Inferior parietal cortex (tissue), 1 donor: ENCODE measurements around the gene TMEM141.
A peak's percentile ranks its signal among the peaks of the same experiment; 100 is the strongest.
"Not testable (repeated sequence)": the region's sequence is repeated elsewhere in the genome, so short reads cannot be mapped to it uniquely, and the experiment has no call there.

Source experiments
- DNase-seq: peaks from one replicate; pipeline ENCODE4 v3.0.0-alpha.2; 2016; ENCODE audit errors: extremely low spot score

The TMEM141 gene

DNA sequence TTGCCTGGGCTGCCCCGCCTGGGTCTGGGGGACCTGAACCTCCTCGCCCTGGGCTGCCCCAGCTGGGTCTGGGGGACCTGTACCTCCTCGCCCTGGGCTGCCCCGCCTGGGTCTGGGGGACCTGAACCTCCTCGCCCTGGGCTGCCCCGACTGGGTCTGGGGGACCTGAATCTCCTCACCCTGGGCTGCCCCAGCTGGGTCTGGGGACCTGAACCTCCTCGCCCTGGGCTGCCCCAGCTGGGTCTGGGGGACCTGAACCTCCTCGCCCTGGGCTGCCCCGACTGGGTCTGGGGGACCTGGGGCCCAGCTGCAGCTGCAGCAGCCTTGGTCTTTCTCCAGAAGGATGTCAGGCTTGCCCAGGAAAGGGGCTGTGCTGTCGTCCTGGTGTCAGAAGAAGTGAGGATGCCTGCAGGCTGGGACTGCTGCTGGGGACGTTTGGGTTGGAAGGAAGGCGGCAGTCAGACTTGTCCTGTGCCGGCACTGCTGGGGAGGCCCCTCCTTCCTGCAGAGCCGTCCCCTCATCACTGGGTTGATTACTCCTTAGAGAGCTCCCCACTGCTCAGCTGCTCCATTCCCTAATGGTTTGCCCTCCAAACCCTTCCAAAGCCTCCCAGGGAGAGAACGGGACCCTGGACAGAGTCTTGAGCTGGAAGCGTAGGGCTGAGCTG, 42.4 kb downstream of the TMEM141 start:
- not testable (repeated sequence) for DNase-seq

DNA sequence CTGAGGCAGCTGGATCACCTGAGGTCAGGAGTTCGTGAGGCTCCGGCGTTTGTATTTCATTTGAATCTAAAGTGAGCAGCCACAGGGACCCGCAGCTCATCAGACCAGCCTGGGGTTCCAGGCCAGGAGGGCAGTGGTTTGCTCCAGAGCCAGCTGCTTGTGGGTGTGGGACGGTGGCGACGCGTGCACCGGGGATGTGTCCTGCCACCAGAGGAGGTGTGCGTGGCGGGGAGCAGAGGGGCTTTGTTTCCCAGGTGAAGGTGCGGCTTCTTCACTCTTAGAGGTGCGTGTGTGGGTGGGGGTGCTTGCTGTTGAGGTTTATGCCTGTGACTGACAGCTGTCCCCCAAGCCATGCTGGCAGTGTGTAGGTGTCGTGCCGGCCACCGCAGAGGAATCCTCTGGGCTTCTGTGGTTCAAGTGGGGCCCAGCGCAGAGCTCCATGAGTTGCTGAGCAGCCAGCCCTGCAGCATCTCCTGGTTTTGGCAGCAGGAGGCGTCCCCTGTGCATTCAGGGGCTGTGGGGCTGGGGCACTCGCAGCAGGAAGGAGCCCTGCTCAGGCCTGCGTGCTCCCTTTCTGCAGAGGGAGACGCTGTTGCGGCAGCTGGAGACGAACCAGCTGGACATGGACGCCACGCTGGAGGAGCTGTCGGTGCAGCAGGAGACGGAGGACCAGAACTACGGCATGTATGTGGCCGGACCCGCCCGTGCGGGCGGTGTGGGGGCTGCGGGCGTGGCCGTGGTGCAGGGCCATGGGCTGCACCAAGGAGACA, 44.2 kb downstream of the TMEM141 start:
- no peak for DNase-seq

DNA sequence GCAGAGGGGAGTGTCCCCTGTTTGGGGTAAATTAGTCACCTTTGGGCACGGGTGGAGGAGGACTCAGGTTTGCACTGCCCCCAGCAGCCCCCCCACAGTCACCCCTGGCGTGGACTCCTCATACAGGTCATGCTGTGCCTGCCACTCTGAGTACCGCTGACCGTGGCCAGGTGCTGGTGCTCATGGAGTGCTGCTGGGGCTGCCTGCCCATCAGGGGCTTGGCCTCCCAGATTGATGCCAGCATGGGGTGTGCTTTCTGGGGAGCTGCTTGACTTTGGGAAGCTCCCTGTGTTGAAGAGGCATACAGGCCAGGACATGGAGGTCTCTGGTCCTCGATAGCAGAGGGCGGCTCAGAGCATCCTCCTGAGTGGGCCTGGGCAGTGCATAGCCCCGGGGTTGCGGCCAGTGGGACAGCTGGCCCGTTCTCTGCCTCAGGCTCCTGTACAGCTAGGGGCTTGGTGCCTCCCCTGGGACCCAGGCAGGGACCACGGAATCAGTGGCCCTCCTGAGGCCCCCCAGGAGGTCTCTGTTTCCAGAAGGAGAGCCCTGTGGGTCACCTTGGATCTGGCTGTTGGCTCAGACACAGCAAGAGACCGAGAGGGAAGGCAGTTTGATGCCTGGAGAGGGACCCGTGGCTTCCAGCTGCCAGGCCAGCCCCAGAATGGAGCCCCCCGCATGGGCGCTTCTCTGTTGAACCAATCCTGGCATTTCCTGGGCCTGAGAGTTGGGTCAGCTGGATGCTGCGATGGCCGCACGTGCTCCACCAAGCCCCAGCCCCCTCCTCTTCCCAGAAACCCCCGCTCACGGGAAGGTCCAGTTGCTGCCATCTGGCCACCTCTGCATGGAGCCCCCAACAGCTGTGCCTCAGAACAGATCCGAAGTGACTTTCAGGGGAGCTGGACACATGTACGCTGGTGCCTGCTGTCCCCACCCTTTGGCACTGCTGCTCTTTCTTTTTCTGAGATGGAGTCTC, 45.1 kb downstream of the TMEM141 start:
- DNase-seq, result no peak

DNA sequence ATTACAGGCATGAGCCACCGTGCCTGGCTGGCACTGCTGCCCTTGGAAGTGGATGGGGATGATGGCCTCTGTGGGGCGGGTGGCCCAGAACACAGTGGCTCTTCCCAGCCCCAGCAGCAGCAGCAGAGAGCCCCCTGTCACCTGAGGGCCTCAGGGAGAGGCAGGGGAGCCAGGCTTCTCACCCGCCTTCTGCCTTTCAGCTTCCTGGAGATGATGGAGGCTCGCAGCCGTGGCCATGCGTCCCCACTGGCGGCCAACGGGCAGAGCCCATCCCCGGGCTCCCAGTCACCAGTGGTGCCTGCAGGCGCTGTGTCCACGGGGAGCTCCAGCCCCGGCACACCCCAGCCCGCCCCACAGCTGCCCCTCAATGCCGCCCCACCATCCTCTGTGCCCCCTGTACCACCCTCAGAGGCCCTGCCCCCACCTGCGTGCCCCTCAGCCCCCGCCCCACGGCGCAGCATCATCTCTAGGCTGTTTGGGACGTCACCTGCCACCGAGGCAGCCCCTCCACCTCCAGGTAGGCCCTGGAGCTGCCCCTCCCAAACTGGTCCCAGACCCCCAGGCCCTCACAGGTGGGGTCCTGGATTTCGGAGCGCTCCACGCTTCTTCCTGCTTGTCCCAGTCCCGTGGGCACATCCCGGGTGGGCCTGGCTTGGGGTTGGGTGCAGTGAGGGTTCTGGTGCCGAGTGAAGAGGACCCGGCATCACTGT, 46.2 kb downstream of the TMEM141 start:
- DNase-seq, result no peak

DNA sequence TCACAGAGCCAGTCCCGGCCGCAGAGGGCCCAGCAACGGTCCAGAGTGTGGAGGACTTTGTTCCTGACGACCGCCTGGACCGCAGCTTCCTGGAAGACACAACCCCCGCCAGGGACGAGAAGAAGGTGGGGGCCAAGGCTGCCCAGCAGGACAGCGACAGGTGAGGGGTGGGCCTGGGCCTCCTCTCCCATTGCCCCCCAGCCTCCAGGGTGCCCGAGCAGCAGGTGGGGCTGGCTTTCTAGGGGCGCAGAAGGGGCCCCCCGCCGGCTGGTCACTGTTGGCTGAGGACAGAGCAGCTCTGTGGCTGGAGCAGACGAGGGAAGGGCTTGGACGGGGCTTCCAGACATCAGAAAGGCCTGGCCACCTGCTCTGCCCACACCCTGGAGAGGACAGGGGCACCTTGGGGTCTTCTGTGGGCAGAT, 46.7 kb downstream of the TMEM141 start:
- DNase-seq, result not testable (repeated sequence)

DNA sequence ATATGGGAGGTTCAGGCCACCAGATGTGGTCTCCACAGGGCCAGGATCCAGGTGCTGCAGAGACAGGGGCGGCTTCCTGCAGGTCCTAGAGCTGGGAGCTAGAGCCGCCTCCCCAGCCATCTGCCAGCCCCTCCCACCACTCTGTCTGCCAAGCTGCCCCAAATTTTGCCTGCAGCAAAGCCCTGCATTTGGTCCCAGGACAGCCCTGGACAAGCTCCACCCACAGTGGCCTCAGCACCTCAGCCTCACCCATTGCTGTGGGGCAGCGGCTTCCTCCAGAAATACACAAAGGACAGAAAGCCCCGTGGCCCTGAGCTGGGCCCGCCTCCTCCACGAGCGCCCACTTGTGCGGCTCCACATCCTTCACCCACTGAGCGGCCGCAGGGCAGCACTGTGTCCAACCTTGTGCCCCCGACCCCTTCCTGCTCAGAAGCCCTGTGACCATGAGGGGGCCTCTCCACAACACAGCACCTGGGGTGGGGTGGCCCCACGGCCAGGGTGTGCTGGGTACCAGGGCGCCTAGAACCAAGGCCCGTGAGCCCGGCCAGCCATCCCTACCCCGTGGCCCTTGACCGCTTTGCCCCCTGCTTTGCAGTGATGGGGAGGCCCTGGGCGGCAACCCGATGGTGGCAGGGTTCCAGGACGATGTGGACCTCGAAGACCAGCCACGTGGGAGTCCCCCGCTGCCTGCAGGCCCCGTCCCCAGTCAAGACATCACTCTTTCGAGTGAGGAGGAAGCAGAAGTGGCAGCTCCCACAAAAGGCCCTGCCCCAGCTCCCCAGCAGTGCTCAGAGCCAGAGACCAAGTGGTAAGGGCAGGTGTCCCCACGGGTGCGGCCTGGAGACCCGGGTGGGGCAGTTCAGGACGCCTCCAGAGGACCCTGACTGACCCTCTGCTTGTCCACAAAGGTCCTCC, 47.4 kb downstream of the TMEM141 start:
- DNase-seq, result no peak

DNA sequence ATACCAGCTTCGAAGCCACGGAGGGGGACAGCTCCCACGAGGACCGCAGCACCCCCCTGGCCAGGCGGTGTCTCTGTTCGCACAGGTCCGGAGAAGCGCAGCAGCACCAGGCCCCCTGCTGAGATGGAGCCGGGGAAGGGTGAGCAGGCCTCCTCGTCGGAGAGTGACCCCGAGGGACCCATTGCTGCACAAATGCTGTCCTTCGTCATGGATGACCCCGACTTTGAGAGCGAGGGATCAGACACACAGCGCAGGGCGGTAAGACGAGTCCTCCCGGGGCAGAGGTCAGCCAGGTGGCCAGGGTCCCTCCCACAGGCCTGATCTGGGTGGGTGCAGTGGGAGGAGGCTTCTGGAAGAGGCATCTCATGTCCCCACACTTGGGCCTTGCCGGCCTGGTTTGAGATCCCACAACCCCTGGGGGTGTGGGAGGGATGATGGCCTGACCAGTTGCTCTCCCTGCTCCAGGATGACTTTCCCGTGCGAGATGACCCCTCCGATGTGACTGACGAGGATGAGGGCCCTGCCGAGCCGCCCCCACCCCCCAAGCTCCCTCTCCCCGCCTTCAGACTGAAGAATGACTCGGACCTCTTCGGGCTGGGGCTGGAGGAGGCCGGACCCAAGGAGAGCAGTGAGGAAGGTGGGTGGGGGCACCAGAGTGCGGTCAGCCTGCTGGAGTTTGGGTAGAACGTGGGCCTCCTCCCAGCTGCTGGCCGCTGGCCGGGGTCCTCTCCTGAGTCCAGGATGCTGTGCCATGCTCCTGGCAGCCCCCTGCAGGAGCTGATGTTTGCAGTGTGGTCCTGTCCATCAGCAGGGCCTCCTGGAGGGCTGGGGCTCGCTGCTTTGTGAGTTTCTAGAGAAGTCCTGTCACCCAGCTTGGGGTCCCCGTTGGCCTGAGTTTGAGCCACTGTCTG, 48.3 kb downstream of the TMEM141 start:
- no peak for DNase-seq

DNA sequence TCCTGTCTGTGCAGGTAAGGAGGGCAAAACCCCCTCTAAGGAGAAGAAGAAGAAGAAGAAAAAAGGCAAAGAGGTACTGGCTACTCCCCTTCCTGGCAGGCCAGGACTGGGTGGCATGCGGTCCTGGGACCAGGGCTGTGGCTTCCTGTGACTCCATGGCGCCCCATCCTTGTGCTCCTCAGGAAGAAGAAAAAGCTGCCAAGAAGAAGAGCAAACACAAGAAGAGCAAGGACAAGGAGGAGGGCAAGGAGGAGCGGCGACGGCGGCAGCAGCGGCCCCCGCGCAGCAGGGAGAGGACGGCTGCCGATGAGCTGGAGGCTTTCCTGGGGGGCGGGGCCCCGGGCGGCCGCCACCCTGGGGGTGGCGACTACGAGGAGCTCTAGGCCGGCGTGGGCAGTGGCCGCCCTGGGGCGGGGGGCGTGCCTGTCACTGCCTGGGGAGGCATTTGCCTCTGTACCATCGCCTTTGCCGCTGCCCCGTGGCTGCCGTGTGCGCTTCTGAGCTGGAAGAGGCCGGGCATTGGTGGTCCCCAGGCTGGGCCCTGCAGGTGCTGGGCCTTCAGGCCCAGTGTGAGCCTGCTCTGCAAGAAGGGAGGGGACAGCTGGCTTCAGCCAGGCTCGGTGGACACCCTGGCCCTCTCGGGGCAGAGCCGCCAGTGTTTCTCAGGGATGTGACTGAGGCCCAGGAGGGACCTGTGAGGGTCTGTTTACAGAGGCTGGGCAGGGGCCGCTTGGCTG, 49.2 kb downstream of the TMEM141 start:
- DNase-seq, result no peak

DNA sequence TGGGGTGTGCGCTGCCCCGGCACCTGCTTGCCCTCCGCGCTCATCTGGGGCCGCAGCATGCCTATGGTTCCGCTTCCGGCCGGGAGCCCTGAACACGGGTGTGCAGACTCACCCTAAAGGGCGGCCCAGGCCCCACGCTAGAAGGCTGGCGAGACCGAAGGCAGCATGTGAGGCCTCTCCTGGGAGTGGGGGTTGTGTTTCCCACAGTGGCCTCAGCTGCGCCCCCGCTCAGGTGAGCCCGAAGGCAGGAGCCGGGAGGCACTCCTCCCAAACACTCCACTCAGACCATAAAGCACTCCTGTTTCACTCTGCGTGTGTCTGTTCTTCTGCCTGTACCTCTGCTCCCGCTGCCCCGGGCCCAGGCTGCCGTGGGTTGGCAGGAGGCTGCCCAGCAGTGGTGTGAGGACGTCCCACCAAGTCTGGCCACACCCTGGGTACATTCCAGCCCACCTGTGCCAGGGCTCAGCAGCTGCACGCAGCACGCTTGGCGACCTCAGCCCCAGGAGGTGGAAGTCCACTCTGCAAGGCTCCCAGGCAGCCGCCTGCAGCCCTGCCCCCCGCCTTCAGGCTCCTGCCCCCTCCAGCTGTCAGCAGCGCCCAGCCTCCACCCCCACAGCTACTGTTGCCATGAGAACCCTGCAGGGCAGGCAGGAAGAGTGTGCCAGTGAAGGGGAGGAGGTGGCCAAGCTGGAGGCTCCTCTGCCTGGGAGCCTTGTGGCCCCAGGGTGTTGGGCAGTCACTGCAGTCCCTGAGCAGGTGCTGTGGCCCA, 49.9 kb downstream of the TMEM141 start:
- DNase-seq, result peak; percentile 60

DNA sequence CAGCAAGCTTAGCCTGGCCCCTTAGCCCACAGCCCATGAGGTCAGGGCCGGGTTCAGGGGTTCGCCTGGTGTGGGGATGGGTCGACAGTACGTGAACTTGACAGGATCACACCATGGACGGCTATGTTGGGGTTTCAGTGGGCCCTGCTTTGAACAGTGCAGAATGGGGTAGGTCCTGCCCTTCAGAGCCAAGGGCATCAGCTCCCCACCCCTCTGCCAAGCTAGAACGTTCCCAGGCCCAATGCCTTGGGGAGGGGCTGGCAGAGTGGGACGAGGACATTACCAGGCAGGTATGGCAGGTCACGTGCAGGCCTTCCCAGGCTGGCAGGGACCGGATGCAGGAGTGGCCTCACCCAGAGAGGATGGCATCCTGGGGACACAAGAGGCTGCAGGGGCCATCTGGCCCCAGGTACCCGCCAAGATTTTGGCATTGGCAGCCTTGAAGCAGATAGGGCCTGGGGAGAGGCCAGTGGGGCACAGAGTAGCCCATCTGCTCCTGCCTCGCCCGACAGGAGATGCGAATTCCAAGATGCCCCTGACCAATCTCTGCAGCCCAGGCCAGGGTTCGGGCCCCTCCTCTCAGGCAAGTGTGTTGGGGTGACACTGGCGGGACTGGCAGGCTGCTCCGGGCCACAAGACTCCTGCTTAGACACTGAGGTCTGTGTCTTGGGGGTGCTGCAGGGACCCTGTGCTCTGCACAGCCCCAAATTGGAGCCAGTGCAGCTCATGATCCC, 50.7 kb downstream of the TMEM141 start:
- not testable (repeated sequence) for DNase-seq

DNA sequence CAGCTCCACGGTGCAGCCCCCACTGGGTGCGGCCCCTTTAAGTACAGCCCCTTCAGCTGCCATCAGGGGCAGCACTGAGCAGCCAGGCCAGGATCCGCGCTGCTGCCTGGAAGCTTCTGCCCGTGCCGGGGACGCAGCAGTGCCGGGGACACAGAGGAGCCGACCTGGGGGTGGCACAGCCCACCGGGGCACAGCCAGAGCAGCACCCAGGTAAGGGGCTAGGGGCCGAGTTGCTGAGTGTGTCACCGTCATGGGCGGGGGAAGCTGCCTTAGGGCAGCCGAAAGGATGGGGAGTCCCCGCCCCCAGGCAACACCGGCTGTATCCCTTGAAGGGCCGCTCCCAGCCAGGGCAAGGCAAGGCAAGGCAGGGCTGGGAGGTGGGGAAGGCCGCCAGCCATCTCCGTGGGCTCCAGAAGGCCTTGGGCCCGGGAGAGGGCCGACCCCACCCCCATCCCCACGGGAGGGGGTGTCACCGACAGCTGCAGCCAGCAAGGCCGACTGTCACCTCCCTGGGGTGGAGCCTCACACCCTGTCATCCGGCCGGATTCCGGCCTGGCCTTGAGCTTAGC, 51.3 kb downstream of the TMEM141 start, which contains the start of gene AJM1:
TSS of gene AJM1 (plus strand) at position 99 of the 569 bp plus-strand sequence. CDS start 1,937 bp downstream, outside the sequence.
- peak; percentile 78 for DNase-seq
